Measurements from ENCODE around the gene IFNAR1. TPM values are rescaled to one million over a fixed set of nuclear protein-coding genes. Genes with fewer than 3 reads are reported as not detected.

The IFNAR1 gene
- total and polyA plus RNA-seq, 2 of the 8 experiments (the other 6 are each of a cell fraction or from before 2014, with no cell fraction given): 3.1 to 17.1 TPM

GRCh38 chr21:33357177-33357576 lies 32.4 kb downstream of the IFNAR1 start:
- H3K23ac ChIP-seq (ENCODE audit: insufficient read length): no peak overlapping the region
- no peak overlapping the region for H3K27ac ChIP-seq (ENCODE audit: low read depth, low read length)
- no peak overlapping the region for H2BK5ac ChIP-seq (ENCODE audit: low read depth, low read length)
- CTCF ChIA-PET (ENCODE audit: partially characterized antibody): interaction anchor here (0.9 kb wide), 1 partner anchor 17 kb away, joined by 8 read pairs; no protein-coding TSS in a partner anchor
- no peak overlapping the region for H3K14ac ChIP-seq (ENCODE audit: insufficient read length)
- DNase-seq (ENCODE audit: low read depth in 1 of 2, low spot score in 2 of 2) (no peak), FAIRE-seq (no peak)
- H2AFZ ChIP-seq (ENCODE audit: low read length): no peak overlapping the region
- H4K8ac ChIP-seq (ENCODE audit: extremely low read depth, insufficient read depth, low read length): no peak overlapping the region
- no peaks in the 10 kb centered on the region for H3K23me2 ChIP-seq (ENCODE audit: low read depth, low read length)
- H3K4ac ChIP-seq (replicated peaks; ENCODE audit: insufficient read length, low read depth, low read length): no peak overlapping the region
- no peaks in the 10 kb centered on the region for H3K79me2 ChIP-seq (ENCODE audit: control insufficient read depth in 1 of 2, insufficient read depth in 2 of 2, low read length in 2 of 2)
- H2BK120ac ChIP-seq (replicated peaks; ENCODE audit: low read depth, low read length): no peak overlapping the region
- H4K91ac ChIP-seq (replicated peaks; ENCODE audit: insufficient read length, low read length): no peak overlapping the region
- H3K18ac ChIP-seq (ENCODE audit: extremely low read depth, low read length): no peak overlapping the region
- H3K4me2 ChIP-seq (ENCODE audit: insufficient read depth in 1 of 2, low read depth in 2 of 2, low read length in 2 of 2): no peak overlapping the region
- no peak overlapping the region for H2BK20ac ChIP-seq (ENCODE audit: low read length)
- H3K36me3 ChIP-seq (ENCODE audit: control insufficient read depth in 2 of 4, insufficient read depth in 4 of 4, low read length in 3 of 4): peaks cover 0 to 17% (median 8%) of the 10 kb centered on the region in 4 experiments; a peak in 5 of 8 replicates
- H2BK15ac ChIP-seq (ENCODE audit: low read length): no peak overlapping the region
- no peak overlapping the region for H3K9ac ChIP-seq (replicated peaks in 1 of 4; ENCODE audit: extremely low read depth in 1 of 4, low read depth in 3 of 4, low read length in 3 of 4)
- no peak overlapping the region for H3K56ac ChIP-seq (replicated peaks; ENCODE audit: insufficient read length, low read depth, low read length)
- H4K20me1 ChIP-seq (replicated peaks in 1 of 2; ENCODE audit: control insufficient read depth in 1 of 2, insufficient read depth in 2 of 2, low read length in 2 of 2): no peaks in the 10 kb centered on the region
- WGBS, 2 experiments (ENCODE audit: extremely low coverage in 1 of 2, insufficient coverage in 1 of 2, insufficient read length in 1 of 2, insufficient replicate concordance in 2 of 2, low coverage in 1 of 2, low lambda C conversion rate in 2 of 2, missing lambda C conversion rate in 1 of 2): 95% methylated on average over 8 of the region's 8 CpGs; no CpG with 5 or more reads in 1 of the 2 experiments
- H3K27me3 ChIP-seq (replicated peaks in 1 of 4; ENCODE audit: control insufficient read depth in 3 of 4, extremely low read depth in 1 of 4, insufficient read depth in 3 of 4, low read length in 3 of 4): no peaks in the 10 kb centered on the region
- H2BK12ac ChIP-seq (ENCODE audit: low read depth, low read length): no peak overlapping the region
- TF ChIP-seq CHD2 (IDR thresholded peaks at IDR 0.05; ENCODE audit: low read length) (no peak), TBP (IDR thresholded peaks at IDR 0.05; ENCODE audit: low read depth, low read length) (no peak), KDM4A (IDR thresholded peaks at IDR 0.05; ENCODE audit: low read depth, low read length, severe bottlenecking) (no peak), GABPA (IDR thresholded peaks at IDR 0.05; ENCODE audit: borderline replicate concordance, insufficient read depth, low read length) (no peak), KDM5A (IDR thresholded peaks at IDR 0.05; ENCODE audit: low read length) (no peak), FOSL1 (IDR thresholded peaks at IDR 0.05; ENCODE audit: insufficient read depth, low read depth, low read length) (no peak), HDAC6 (IDR thresholded peaks at IDR 0.05; ENCODE audit: low read depth, low read length) (no peak), POU5F1 (IDR thresholded peaks at IDR 0.05; ENCODE audit: low read depth, low read length) (no peak), RNF2 (IDR thresholded peaks at IDR 0.05; ENCODE audit: borderline replicate concordance, low read depth, low read length, missing control alignments, poor library complexity, severe bottlenecking) (no peak), SP1 (IDR thresholded peaks at IDR 0.05; ENCODE audit: low read depth, low read length) (no peak), USF2 (IDR thresholded peaks at IDR 0.05; ENCODE audit: low read length) (no peak), PHF8 (conservative IDR thresholded peaks at IDR 0.05; ENCODE audit: low read depth, low read length) (no peak), RXRA (IDR thresholded peaks at IDR 0.05; ENCODE audit: insufficient read depth, low read depth, low read length) (no peak), TEAD4 (IDR thresholded peaks at IDR 0.05; ENCODE audit: low read depth, low read length) (no peak)
- POLR2A ChIA-PET (ENCODE audit: partially characterized antibody): no interaction called here
- no peak overlapping the region for H4K5ac ChIP-seq (ENCODE audit: insufficient read length, low read depth, low read length)
- peaks cover 0 to 12% (median 7%) of the 10 kb centered on the region in 4 experiments; a peak in 6 of 7 replicates for H3K4me1 ChIP-seq (replicated peaks in 1 of 4; ENCODE audit: control insufficient read depth in 3 of 4, insufficient read depth in 4 of 4, low read length in 3 of 4)
- H2AK5ac ChIP-seq (ENCODE audit: low read depth, low read length): no peak overlapping the region
- no peaks in the 10 kb centered on the region for H3K79me1 ChIP-seq (ENCODE audit: low read depth, low read length)
- H3K9me3 ChIP-seq (ENCODE audit: insufficient read depth in 2 of 2, low read depth in 1 of 2, low read length in 1 of 2): no peaks in the 10 kb centered on the region
- H3K4me3 ChIP-seq (ENCODE audit: extremely low read depth in 1 of 4, insufficient read depth in 2 of 4, low read depth in 3 of 4, low read length in 4 of 4): no peak overlapping the region
